ENCODE results near the gene PCDHGC5.

Gene PCDHGC5

DNA sequence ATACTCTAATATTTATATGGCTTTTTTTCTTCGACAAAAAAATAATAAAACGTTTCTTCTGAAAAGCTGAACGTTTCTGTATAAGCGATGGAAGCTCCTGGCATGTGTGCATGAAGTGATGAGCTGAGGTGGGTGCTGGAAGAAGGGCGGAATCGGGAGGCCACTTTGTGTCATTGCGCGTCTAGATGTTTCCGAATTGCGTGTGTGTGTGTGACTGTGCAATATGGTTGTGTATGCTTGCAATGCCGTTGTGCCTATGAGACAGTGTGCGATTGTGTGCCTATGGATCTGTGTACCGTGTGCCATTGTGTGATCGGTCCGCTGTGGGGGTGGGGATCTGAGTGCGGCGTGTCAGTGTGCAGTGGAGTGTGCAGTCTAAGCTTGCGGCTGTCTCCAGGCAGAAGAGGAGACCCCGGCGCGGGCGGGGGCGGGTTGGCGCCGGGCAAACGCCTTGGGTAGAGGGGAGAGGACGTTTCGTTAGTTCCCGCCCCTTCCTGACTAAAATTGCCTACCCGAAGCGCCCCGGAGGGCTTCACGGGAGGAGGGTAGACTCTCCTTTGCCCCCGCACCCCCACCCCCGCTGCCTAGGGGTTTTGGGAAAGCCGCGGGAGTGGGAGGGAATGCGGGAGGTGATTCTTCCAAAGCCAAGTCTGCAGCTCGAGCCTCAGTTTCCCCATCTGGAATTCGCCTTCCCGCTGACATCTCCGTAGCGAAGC is 24.2 kb downstream of the PCDHGC5 start:
- FAIRE-seq: no peak
- peak; percentile 37 for DNase-seq (ENCODE audit: low spot score)

DNA sequence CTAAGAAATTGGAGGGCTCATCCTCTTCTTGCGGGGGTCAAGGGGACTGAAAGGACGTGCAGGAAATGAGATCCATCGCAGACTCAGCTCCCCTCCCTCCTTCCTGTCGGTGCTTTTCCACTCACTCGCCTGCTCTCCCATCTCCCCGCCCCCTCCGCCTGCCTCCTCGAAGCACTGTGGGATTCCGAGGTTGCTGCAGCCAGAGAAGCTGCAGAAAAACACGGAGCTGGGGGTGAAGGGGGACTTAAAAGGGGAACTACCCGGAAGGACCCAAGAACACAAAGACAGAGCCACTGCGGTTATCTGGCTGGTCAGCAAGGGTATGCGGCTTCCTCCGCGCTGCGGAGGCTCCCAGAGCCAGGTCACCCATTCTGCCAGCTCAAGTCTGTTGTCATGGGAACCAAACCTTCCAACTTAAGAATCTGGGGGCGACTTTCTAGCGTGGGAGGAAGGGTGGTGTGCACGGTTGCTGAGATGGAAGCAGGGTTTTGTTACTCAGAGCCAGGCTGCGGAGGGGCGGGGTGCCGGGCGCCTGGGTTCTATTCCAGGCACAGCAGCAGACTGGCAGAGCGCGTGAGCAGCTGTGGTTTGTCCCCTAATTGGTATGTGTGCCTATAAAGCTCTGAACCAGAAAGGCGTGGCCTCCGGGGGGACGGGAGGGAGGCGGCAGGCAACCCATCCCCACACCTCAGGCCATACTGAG is 24.9 kb downstream of the PCDHGC5 start:
- FAIRE-seq (no peak), DNase-seq (ENCODE audit: low spot score) (peak; percentile 92)

DNA sequence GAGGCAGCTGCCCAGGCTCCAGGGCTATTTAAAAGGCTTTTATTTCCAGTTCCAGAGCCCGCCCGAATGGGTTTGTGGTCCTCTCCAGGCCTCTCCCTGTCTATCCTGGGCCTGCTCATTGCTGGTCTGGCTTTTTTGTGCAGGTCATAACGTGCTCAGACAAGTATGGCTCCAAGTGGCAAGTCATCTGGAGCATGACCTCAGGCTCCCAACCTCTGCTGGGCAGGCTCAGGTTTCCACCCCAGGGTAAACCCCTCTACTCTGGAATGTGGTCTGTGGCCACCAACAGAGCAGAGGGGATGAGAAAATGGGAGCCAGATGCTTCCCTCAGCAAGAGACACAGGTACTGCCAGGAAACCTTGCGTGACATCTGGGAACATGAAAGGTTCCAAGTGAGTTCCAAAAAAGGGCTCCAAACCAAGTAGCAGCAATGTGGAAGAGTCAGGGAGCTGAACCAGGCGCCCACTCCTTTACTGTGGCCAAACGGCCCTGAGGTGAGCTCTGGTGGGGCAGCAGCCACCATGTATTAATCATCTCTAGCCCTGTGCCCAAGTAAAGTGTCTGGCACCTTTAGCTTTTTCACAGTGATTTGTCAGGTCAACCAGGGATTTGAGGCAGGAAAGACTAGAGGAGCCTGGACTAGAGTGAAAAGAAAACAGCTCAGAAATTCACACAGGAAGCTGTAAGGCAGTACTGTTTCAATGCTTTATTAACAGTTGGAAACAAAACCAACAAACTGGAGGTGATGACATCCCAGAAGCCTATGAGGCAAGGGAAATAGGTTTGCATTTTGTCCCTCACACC is 25.7 kb downstream of the PCDHGC5 start:
- FAIRE-seq (peak; percentile 92), DNase-seq (ENCODE audit: low spot score) (peak; percentile 89)

DNA sequence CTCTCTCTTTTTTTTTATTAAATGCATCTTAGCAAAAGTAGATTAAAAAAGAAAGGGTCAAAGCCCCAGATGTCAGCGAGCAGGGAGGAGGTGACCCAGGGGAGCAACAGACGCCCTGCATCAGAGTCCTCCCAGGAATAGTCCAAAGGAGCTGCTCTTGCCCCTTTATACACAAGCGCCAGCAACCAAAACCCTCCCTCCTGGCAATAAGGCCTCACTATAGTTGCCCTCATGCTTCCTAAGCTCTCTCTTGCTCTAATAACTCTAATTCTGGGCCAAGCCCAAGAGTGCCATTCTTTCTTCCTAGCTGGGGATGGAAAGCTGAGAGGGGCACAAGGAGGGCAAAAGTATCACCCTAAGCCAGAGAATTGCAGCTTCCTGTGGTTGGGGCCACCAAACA is 26.3 kb downstream of the PCDHGC5 start:
- FAIRE-seq: no peak
- no peak for DNase-seq (ENCODE audit: low spot score)

DNA sequence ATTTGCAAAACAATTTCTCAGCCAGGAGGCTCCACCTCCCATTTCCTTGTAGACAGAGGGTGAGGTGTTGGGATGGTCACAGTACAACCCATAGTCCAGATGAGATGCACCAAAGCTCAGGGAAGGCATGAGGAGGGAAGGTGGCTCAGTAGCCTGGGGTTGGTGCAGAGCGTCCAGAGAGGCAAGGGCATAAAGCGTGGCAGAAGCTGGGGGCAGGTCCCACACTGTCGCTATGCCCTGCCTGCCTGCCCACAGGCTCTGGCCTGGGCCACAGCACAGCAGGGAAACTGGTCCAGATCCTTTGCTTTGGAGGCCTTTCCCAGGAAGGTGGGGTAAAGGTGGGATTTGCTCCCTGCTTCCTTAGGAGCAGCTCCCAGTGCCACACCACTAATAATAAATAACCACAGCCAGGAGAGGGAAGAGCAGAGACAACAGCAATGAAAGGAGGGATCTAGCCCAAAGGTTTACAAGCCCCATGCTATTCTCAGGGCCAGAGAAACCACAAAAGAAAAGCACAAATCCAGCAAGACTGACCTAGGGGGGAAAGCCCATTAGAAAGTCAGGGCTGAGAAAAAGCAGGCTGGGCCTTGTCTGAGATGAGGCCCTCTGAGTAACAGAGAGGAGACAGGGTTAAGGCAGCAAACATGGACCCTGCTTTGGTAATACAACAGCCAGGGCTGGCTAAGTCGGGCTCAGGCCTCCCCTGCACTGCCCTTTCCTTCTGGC is 27.2 kb downstream of the PCDHGC5 start:
- DNase-seq (ENCODE audit: low spot score): no peak
- peak; percentile 34 for FAIRE-seq

DNA sequence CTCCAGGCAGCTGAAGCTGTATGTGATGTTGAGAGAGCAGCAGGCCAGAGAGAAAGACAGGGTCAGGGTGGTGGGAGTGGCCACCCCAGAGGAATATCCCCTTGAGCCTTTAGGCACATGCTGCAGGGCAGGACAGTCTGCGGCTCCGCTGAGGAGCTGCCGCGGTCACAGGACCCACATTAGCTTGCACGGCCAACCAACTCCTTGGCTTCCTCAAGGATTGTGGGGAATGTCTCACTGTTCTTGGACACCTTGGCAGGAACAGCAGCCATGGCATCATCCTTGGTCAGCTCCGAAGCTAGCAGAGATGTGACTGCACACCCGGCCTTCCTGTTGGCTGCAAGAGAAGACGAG is 27.8 kb downstream of the PCDHGC5 start:
- FAIRE-seq (no peak), DNase-seq (ENCODE audit: low spot score) (no peak)

DNA sequence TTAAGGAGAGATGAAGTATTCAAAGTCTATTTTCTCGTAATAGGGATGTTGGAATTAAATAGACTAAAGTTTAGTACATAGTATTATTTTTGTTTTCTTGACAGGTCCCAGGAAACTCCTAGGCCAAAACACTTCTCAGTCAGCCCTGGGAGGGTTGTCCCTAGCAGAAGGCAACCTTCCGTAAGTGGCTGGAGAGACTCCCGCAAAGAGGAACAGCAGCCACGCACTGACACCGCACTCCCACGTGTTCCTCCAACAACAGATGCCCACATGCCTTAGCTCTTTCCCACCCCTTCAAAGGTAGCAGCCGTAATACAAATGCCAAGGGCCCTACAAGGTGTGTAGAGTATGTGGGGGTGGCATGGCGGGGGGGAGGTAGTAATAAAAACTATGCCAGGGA is 28.4 kb downstream of the PCDHGC5 start:
- DNase-seq (ENCODE audit: low spot score) (no peak), FAIRE-seq (no peak)

DNA sequence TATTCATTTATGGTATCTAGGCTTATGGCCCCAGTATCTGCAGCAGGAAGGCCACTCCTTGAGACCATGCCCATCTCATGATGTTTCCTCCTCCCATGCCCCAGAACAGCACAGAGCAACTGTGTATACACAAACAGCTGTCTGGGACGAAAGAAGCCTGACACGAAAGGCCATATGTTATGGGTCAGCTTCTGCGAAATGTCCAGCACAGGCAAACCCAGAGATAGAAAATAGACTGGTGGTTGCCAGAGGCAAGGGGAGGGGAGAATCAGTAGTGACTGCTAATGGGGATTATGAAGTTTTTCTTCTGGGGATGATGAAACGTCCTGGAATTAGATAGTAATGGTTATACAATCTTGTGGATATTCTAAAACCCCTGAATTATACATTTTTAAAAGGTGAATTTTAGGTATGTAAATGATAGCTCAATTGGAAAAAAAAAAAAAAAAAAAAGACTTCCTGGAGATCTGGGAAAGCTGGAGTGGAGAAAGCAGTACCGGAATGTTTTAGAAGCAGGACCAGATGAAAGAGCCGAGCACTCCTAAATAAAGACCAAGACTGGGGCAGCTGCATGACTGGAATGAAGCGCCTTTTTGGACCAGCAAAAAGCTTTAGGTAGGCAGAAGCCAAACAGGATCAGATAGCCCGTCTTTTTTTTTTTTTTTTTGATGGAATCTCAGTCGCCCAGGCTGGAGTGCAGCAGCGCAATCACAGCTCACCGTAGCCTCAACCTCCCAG is 29.2 kb downstream of the PCDHGC5 start:
- DNase-seq (ENCODE audit: low spot score) (no peak), FAIRE-seq (no peak)

DNA sequence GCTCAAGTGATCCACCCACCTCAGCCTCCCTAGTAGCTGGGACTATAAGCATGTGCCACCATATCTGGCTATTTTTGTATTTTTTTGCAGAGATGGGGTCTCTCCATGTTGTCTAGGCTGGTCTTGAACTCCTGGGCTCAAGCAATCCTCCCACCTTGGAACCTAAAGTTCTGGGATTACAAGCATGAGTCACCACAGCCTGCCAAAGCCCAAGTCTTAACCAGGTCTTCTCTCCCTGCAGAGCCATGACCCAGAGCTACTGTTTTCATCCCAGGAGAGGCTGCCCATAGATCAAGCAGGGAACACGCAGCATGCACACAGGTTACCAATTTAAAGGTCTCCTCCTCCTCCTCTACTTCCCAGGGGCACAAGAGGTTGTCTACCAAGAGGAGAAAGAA is 29.7 kb downstream of the PCDHGC5 start:
- DNase-seq (ENCODE audit: low spot score) (no peak), FAIRE-seq (no peak)

DNA sequence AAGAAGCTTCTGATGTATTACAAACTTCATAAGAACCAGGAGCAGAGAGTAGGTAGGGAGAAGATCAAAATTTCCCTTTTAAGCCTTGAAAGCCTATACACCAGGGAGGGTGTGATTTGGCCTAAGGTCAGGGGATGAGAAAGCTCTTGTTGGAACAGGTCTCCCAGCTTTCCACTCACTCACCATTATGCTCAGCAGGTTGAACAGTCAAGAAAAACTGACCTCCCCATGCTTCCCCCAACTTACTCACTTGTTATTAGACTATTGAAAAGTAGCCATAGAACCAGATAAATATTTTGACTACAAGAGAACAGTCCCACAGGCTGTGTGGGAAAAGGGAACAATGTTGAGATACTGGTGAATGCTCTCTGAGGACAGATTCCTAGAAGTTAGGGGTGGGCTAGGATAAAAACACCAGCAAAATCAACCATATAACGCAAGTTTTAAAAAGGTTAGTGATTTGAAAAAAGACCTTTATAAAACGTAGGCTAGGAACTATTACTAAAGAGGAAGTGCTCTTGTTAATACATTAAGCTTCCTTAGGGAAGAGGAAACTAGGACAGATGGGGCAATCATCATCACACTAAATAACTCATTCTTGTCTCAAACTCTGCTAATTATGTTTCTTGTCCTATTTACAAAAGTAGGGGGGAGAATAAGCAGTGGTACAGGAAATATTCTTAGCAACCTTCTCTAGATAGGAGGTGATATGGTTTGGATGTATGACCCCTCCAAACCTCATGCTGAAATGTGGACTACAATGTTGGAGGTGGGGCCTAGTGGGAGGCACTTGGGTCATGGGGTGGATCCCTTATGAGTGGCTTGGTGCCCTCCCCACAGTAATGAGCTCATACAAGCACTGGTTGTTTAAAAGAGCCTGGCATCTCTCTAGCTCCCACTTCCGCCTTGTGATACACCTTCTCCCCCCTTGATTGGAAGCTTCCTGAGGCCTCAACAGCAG is 31.0 kb downstream of the PCDHGC5 start:
- DNase-seq (ENCODE audit: low spot score) (no peak), FAIRE-seq (no peak)

DNA sequence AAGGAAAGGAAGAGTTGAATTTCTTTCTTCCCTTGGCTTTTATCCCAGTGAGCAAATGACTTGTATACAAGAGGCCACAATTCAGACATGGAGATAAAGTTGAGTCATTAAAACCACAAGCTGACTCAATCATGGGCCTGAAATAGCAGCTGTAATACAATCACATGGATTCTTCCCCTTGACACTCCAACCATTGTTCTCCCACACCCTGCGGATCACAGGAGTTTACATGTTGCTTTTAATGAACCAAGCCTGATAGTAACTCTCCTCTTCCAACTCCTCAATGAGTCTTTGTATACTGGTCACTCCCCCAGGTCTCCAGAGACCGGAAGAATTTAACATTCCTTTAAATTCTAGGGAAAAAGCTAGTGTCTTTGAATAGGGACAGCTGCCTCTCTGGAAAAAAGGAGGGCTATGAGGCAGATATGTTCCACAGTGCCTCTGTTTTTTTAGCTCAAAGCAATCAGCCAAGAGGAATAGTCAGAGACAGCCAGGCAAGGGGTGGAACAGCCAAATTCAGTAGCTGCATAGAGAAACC is 32.4 kb downstream of the PCDHGC5 start:
- DNase-seq (ENCODE audit: low spot score) (peak; percentile 98), FAIRE-seq (peak; percentile 98)

DNA sequence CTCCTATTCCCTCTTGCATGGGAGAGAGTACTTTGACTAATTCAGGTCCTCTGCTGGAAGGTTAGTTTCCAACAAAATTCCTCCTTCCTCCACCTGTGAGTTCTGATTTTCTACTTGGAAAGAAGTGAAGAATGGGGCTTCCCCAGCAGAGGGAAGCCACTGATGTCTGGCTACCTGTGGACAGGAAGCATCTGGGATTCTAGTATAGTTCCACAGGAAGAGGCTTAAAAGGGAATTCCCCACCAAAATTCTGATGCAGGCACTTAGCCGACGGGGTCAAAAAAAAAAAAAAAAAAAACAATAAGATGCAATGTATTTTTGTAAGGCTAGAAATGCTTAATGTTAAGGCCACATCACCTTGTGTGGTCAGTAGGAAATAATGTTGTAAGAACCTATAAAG is 33.4 kb downstream of the PCDHGC5 start:
- DNase-seq (ENCODE audit: low spot score) (no peak), FAIRE-seq (no peak)

DNA sequence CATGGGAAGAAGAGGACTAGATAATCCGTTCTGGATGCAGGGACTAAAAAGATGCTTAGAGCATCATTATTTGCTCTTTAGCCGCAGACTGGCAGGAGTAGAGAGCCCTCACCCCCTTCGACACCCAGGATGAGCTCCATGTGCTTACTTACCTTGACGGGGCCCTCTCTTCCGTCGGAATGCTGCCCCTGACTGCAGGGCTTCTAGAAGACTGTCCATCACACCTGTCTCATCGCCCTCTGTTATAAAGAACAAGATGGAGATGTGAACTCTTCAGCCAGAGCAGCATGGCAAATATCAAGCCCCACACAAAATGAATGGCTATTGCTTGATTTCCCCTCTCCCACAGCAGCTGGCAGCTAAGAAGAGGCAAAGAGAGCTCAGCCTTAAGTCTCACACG is 35.1 kb downstream of the PCDHGC5 start:
- DNase-seq (ENCODE audit: low spot score) (no peak), FAIRE-seq (no peak)

DNA sequence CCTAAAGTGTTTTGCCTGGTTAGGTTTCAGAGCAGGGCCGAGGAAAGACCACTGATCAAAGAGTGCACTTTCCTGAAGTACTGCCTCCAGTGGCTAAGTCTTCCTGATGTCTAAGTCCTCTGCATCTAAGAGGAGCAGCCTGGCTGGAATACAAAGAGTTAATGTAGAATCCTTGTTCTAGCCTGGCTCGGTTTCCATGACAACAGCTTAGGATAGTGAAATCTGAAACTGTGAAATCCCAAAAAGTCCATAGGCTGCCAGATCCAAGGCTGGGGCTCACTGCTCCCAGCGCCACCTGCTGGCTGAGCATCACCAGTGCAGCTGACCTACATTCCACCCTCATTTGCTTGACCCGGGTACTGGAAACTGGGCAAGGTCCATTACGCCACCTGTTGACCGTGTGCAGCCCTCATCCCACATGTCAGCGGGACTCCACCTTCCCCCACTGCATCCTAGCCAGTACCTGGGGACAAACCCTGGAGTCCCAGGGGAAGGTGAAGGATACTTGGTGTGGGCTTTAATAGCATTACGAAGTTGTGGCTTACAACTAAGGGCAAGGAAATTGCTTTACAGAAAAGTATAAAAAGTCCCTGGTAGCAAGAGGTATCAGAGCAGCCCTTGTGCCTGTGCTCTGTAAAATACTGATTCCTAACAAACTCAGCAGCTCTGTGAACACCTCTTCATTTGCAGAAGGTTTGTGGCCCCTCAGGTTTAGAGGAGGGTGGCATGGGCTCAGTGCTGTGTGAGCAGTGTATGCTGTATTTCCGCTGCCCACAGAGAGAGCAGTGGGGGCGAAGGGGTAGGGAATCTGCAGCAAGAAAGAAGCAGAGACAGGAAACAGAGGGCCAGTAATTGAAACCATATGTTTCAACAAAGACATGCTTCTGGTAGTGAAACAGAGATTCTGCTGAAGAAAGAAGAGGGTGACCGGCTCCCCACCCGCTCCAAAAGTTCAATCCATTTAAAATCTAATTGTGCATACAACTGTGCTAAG is 36.0 kb downstream of the PCDHGC5 start:
- peak; percentile 82 for DNase-seq (ENCODE audit: low spot score)
- peak; percentile 80 for FAIRE-seq

DNA sequence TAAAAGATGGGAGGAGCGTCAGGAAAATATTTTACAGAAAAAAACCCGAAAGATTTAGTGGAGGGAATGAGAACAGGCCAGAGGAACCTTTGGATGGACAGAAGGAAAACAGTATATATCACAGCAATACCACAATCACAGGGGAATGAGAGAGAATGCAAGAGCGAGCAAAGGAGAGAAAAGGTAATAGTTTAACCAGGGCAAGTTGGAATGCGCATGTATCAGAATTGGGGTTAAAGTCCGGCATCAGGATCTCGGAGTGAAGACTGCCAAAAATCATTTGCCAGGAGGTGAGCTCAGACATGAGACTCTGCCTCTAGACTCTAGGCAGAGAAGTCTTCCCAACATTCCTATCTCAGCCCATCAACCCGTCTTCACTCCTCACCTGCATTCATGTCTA is 36.8 kb downstream of the PCDHGC5 start:
- DNase-seq (ENCODE audit: low spot score): no peak
- no peak for FAIRE-seq

DNA sequence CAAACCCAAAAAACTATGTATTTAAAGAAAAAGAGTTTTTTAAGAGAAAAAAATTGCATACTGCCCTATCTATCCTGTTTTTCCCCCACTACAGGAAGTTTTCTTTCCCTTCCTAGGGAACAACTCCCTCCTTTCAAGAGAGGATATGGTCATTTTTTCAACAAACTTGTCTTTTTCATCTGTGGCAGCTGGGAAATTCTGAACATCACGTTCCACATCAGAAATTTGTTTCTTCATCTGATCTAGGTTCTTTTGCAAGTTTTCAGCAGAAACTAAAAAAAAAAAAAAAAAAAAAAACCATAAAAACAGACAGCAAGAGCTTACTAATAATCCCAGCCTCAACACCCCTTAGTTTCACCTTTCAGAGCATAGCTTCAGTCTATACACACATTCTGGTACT is 38.5 kb downstream of the PCDHGC5 start:
- DNase-seq (ENCODE audit: low spot score) (no peak), FAIRE-seq (no peak)

DNA sequence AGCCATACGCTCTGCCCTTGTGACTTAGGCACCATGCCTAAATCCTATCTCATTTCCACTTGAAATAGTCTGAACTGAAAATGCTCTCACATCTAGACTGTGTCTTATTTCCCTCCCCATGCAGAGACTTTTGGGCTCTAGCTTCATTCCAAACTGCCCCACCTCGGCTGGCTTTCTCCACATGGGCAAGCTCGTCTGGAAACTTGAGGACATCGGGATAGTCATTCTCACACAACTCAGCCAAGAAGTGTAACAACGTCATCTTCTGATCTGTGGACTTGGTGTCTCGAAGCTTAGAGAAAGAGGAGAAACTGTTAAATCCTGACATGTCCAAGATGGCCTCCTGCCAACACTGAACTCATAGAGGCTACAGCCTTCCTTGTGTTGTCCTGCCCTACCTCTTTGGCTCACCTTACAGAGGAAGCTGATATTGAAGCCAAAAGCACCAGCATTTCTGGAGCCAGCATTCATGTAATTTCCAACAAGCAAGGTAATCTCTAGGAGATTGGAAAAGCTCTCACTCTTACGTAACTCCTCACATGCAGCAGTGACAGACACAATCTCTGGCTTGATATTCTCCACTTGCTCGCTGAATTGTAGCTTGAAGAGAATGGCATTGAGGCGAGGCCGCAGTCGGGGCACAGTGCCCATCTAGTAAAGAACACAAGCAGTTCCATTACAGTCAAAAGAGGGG is 39.6 kb downstream of the PCDHGC5 start:
- DNase-seq (ENCODE audit: low spot score) (no peak), FAIRE-seq (no peak)

DNA sequence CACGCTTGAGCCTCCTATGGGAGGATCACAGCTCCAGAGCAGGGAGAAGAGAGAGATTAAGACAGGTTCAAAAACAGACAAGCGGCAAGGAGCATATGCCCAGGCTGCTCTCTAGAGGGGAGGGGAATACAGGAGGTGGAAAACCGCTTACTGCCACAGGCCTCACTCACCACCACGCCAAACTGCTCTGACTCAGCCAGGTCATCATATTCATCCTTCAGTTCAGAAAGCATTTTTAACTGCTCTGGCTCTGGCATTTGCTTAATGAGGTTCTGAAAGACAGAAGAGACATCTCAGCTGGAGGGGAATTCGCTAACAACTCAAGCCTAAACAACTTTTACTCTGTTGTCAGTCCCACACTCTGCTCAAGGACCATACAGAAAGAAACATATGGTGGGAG is 40.1 kb downstream of the PCDHGC5 start:
- no peak for FAIRE-seq
- no peak for DNase-seq (ENCODE audit: low spot score)

Measured in RCC 7860 (cell line).